Measurements from ENCODE around the gene RPH3AL.

GRCh38 chr17:395179-395578 is 42.6 kb upstream of the RPH3AL start:
- TF ChIP-seq CTCF (IDR thresholded peaks at IDR 0.05) (no peak), POLR2A (IDR thresholded peaks at IDR 0.05) (no peak), EP300 (IDR thresholded peaks at IDR 0.05) (no peak)

All from tibial nerve (tissue), 4 donors.